NCI-H1048 (cell line): ENCODE results near the gene SLC1A7.

Experiments
- DNase-seq: peaks from one replicate; lab custom pipeline; 2025; lab: John Stamatoyannopoulos, UW

SLC1A7 gene

GRCh38 chr1:53116307-53116810, 26.1 kb downstream of the SLC1A7 start:
- no peak for DNase-seq

GRCh38 chr1:53115403-53116306, 26.8 kb downstream of the SLC1A7 start:
- DNase-seq, result peak; percentile 35

- no peak for DNase-seq
Observed at GRCh38 chr1:53114581-53115400, 27.6 kb downstream of the SLC1A7 start.

GRCh38 chr1:53114090-53114489, 28.3 kb downstream of the SLC1A7 start:
- DNase-seq, result no peak

GRCh38 chr1:53112861-53113260, 29.6 kb downstream of the SLC1A7 start:
- DNase-seq, result no peak

- no peak for DNase-seq
Observed at GRCh38 chr1:53112271-53112774, 30.1 kb downstream of the SLC1A7 start.

- DNase-seq, result no peak
Observed at GRCh38 chr1:53111693-53112092, 30.7 kb downstream of the SLC1A7 start.

GRCh38 chr1:53111073-53111556, 31.3 kb downstream of the SLC1A7 start:
- no peak for DNase-seq

GRCh38 chr1:53110370-53111072, 31.9 kb downstream of the SLC1A7 start:
- DNase-seq, result no peak

GRCh38 chr1:53108646-53109580, 33.5 kb downstream of the SLC1A7 start:
- no peak for DNase-seq

- no peak for DNase-seq
Observed at GRCh38 chr1:53107570-53108322, 34.7 kb downstream of the SLC1A7 start.

GRCh38 chr1:53107090-53107489, 35.3 kb downstream of the SLC1A7 start:
- no peak for DNase-seq

- no peak for DNase-seq
Observed at GRCh38 chr1:53104289-53104913, 38.0 kb downstream of the SLC1A7 start.

GRCh38 chr1:53094533-53094919, 47.9 kb downstream of the SLC1A7 start:
- no peak for DNase-seq

- no peak for DNase-seq
Observed at GRCh38 chr1:53093778-53094532, 48.5 kb downstream of the SLC1A7 start.

- no peak for DNase-seq
Observed at GRCh38 chr1:53093451-53093754, 49.0 kb downstream of the SLC1A7 start.

GRCh38 chr1:53092659-53093450, 49.6 kb downstream of the SLC1A7 start:
- no peak for DNase-seq
